OCI-LY7 (cell line): ENCODE measurements around the gene HES1. TPM values are rescaled to one million over a fixed set of nuclear protein-coding genes. Genes with fewer than 3 reads are reported as not detected.
"Not testable (repeated sequence)": the region's sequence is repeated elsewhere in the genome, so short reads cannot be mapped to it uniquely, and the experiment has no call there.

Experiments used
- BruUV-seq: library from RNA; stranded (reverse); fragments of 400-500 nt; replicated peaks from 2 replicates; lab custom pipeline; 2021; lab: Mats Ljungman, UMichigan
- CTCF ChIA-PET: fragments of 300-600 bp; sonication (Branson Sonifier 250); formaldehyde crosslinking; loops from one replicate; lab custom pipeline; 2022; ENCODE audit warnings: antibody characterized with exemption; ENCODE audit not compliant: unreplicated experiment; lab: Charles Lee
- POLR2A ChIA-PET: fragments of 300-600 bp; sonication (Branson Sonifier 250); formaldehyde crosslinking; loops from one replicate; lab custom pipeline; 2022; ENCODE audit warnings: antibody characterized with exemption; lab: Charles Lee
- DNase-seq: peaks from one replicate; pipeline ENCODE4 v3.0.0-alpha.2; 2015; ENCODE audit warnings: low spot score
- H2AFZ ChIP-seq: fragments of 200-600 bp; sonication (generic), shearing (Covaris generic); 2 replicates; pipeline ENCODE4 v1.6.1; 2014; ENCODE audit warnings: mild to moderate bottlenecking, antibody characterized with exemption, low read length, moderate library complexity
- H3K27ac ChIP-seq: fragments of 200-600 bp; sonication (generic); 2 replicates; pipeline ENCODE4 v1.5.1; 2014; ENCODE audit warnings: mixed run types, low read depth, mild to moderate bottlenecking, moderate library complexity, low read length, inconsistent platforms; ENCODE audit not compliant: poor library complexity, severe bottlenecking
- H3K36me3 ChIP-seq: fragments of 200-600 bp; sonication (generic); 2 replicates; pipeline ENCODE4 v1.6.1; 2014; ENCODE audit warnings: mild to moderate bottlenecking, antibody characterized with exemption, low read length, moderate library complexity, mixed read lengths; ENCODE audit not compliant: insufficient read depth
- H3K4me1 ChIP-seq: fragments of 200-600 bp; sonication (generic); 2 replicates; pipeline ENCODE4 v1.5.1; 2014; ENCODE audit warnings: mild to moderate bottlenecking, low read length; ENCODE audit not compliant: insufficient read depth, poor library complexity, severe bottlenecking
- H3K4me2 ChIP-seq: fragments of 200-600 bp; sonication (generic); 2 replicates; pipeline ENCODE4 v1.6.1; 2014; ENCODE audit warnings: mild to moderate bottlenecking, low read length
- H3K4me3 ChIP-seq: fragments of 200-600 bp; sonication (generic); 2 replicates; pipeline ENCODE4 v1.5.1; 2014; ENCODE audit warnings: mild to moderate bottlenecking, low read depth, low read length; ENCODE audit not compliant: poor library complexity, severe bottlenecking
- H3K79me2 ChIP-seq: fragments of 200-600 bp; sonication (generic); 2 replicates; pipeline ENCODE4 v1.6.1; 2016; ENCODE audit warnings: low read depth, mild to moderate bottlenecking, low read length, moderate library complexity, mixed read lengths; ENCODE audit not compliant: insufficient read depth
- H3K9me2 ChIP-seq: fragments of 200-600 bp; sonication (generic); 2 replicates; pipeline ENCODE4 v1.6.1; 2016; ENCODE audit warnings: mild to moderate bottlenecking, low read length, mixed read lengths; ENCODE audit not compliant: insufficient read depth
- H3K9me3 ChIP-seq: fragments of 200-600 bp; sonication (generic); 2 replicates; pipeline ENCODE4 v1.6.1; 2014; ENCODE audit warnings: mild to moderate bottlenecking, mixed run types, low read length, mixed read lengths
- H4K20me1 ChIP-seq: fragments of 200-600 bp; sonication (generic); 2 replicates; pipeline ENCODE4 v1.6.1; 2014; ENCODE audit warnings: mild to moderate bottlenecking, antibody characterized with exemption, low read length, moderate library complexity, mixed read lengths; ENCODE audit not compliant: insufficient read depth
- CTCF ChIP-seq: fragments of 200-600 bp; sonication (generic); conservative IDR thresholded peaks from 2 replicates; pipeline ENCODE4 v1.5.1; 2014; ENCODE audit warnings: mild to moderate bottlenecking, antibody characterized with exemption, low read length, moderate library complexity, mixed read lengths
- EZH2phosphoT487 ChIP-seq: fragments of 200-600 bp; sonication (generic); IDR thresholded peaks from 2 replicates; pipeline ENCODE4 v1.6.1; 2018; ENCODE audit warnings: low read depth, borderline replicate concordance, mild to moderate bottlenecking, mixed run types, antibody characterized with exemption, low read length, moderate library complexity, mixed read lengths
- intact Hi-C: fragments of 100-400 bp; cut with micrococcal nuclease; formaldehyde crosslinking; loops from one replicate; pipeline ENCODE4 v1.10.0; 2022; ENCODE audit not compliant: unreplicated experiment
- total RNA-seq, 2 experiments: library from RNA; depleted of rRNA in 1 of 2; stranded (reverse); fragments of >200 nt in 1 of 2; shearing (Covaris generic) in 1 of 2; gene quantifications; 2 replicates each; pipeline ENCODE4 v1.2.3, GENCODE V29; 2014 to 2022

HES1 gene
- total RNA-seq, 2 experiments from 2014 or later, result 1.1 to 3.0 TPM

- no peaks in the 10 kb centered on the region for H3K79me2 ChIP-seq
- H3K27ac ChIP-seq, result no peak overlapping the region
- no peaks in the 10 kb centered on the region for H4K20me1 ChIP-seq
- H2AFZ ChIP-seq, result peak overlapping the region; percentile 29; the same call in 1 of the 2 replicates
- TF ChIP-seq CTCF (no peak), EZH2phosphoT487 (no peak)
- CTCF ChIA-PET, result interaction anchor here (0.6 to 2.6 kb wide), 2 partner anchors 11 to 1595 kb away, joined by 5 to 9 read pairs; no protein-coding TSS in a partner anchor
- H3K36me3 ChIP-seq, result no peaks in the 10 kb centered on the region
- no peaks in the 10 kb centered on the region for H3K9me2 ChIP-seq
- H3K4me2 ChIP-seq, result no peak overlapping the region
- no peaks in the 10 kb centered on the region for H3K9me3 ChIP-seq
- peaks cover 57% of the 10 kb centered on the region for H3K4me1 ChIP-seq
- no peak overlapping the region for H3K4me3 ChIP-seq
- POLR2A ChIA-PET, result interaction anchor here (0.7 to 2.3 kb wide), 12 partner anchors 8 to 472 kb away, joined by 3 to 9 read pairs (median 3); no protein-coding TSS in a partner anchor
- no TSS peak for BruUV-seq
- intact Hi-C loops, result no loop called here
- no peak for DNase-seq
Measured at GRCh38 chr3:194089357-194090177, 46.4 kb upstream of the HES1 start.

- DNase-seq, H3K27ac ChIP-seq, BruUV-seq, H3K4me3 ChIP-seq, intact Hi-C loops, H3K79me2 ChIP-seq, H3K9me3 ChIP-seq, H3K36me3 ChIP-seq, H3K4me2 ChIP-seq, H2AFZ ChIP-seq, H3K9me2 ChIP-seq, H4K20me1 ChIP-seq: not testable (repeated sequence)
- H3K4me1 ChIP-seq, result peaks cover 53% of the 10 kb centered on the region
- ChIA-PET POLR2A (interaction anchor here (0.7 to 2.3 kb wide), 4 partner anchors 8 to 473 kb away, joined by 3 to 9 read pairs (median 4); no protein-coding TSS in a partner anchor), CTCF (interaction anchor here (1.6 to 2.6 kb wide), 2 partner anchors 10 to 12 kb away, joined by 4 to 9 read pairs; no protein-coding TSS in a partner anchor)
Measured at GRCh38 chr3:194090178-194090555, 45.8 kb upstream of the HES1 start.

- no peak overlapping the region for H2AFZ ChIP-seq
- H3K79me2 ChIP-seq, result no peaks in the 10 kb centered on the region
- intact Hi-C loops, result no loop called here
- peaks cover 53% of the 10 kb centered on the region for H3K4me1 ChIP-seq
- ChIA-PET CTCF (interaction anchor here (0.7 to 2.6 kb wide), 3 partner anchors 10 to 19 kb away, joined by 3 to 9 read pairs (median 4); no protein-coding TSS in a partner anchor), POLR2A (interaction anchor here (0.9 to 2.3 kb wide), 5 partner anchors 8 to 28 kb away, joined by 4 to 9 read pairs (median 5); no protein-coding TSS in a partner anchor)
- H3K4me3 ChIP-seq, result no peak overlapping the region
- no TSS peak for BruUV-seq
- no peaks in the 10 kb centered on the region for H4K20me1 ChIP-seq
- no peaks in the 10 kb centered on the region for H3K9me3 ChIP-seq
- no peaks in the 10 kb centered on the region for H3K9me2 ChIP-seq
- TF ChIP-seq EZH2phosphoT487 (no peak), CTCF (no peak)
- H3K4me2 ChIP-seq, result no peak overlapping the region
- no peak for DNase-seq
- no peak overlapping the region for H3K27ac ChIP-seq
- H3K36me3 ChIP-seq, result no peaks in the 10 kb centered on the region
Measured at GRCh38 chr3:194090716-194091115, 45.2 kb upstream of the HES1 start.
